HUES48 (cell line): Measurements from ENCODE around the gene AGO3.

Experiments
- H3K27ac ChIP-seq: one replicate; pipeline ENCODE4 v1.7.0; 2013; ENCODE audit warnings: low read depth, low read length, inconsistent platforms
- H3K27me3 ChIP-seq: 2 replicates; pipeline ENCODE4 v1.6.1; 2013; ENCODE audit warnings: mild to moderate bottlenecking, low read length; ENCODE audit not compliant: control insufficient read depth, insufficient read depth
- H3K36me3 ChIP-seq: 2 replicates; pipeline ENCODE4 v1.6.1; 2013; ENCODE audit warnings: low read length; ENCODE audit not compliant: control insufficient read depth, insufficient read depth
- H3K4me1 ChIP-seq: 2 replicates; pipeline ENCODE4 v1.6.1; 2013; ENCODE audit warnings: mild to moderate bottlenecking, low read length; ENCODE audit not compliant: control insufficient read depth, insufficient read depth
- H3K4me3 ChIP-seq: 2 replicates; pipeline ENCODE4 v1.5.1; 2013; ENCODE audit warnings: mild to moderate bottlenecking, low read depth, low read length
- H3K9ac ChIP-seq: 2 replicates; pipeline ENCODE4 v1.6.1; 2013; ENCODE audit warnings: mild to moderate bottlenecking, low read depth, low read length, moderate library complexity
- H3K9me3 ChIP-seq: 2 replicates; pipeline ENCODE4 v1.6.1; 2013; ENCODE audit warnings: low read length; ENCODE audit not compliant: control insufficient read depth, insufficient read depth

Gene AGO3

DNA sequence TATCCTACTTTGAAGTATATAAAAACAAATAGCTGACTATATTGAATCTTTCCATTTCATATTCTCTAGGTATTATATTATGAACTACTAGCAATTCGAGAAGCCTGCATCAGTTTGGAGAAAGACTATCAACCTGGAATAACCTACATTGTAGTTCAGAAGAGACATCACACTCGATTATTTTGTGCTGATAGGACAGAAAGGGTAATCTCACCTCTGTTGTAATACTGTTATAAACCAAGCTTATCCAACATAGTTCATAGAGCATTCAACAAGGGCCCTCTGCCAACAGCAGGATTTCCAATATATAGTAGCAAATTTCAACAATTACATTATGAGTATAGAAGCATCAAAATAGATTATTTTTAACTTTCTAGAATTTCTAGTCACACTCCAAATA lies 109.3 kb downstream of the AGO3 start:
- no peaks in the 10 kb centered on the region for H3K27me3 ChIP-seq
- no peak overlapping the region for H3K27ac ChIP-seq
- peaks cover 37% of the 10 kb centered on the region for H3K36me3 ChIP-seq
- no peak overlapping the region for H3K4me3 ChIP-seq
- H3K9ac ChIP-seq: no peak overlapping the region
- H3K4me1 ChIP-seq: no peaks in the 10 kb centered on the region
- H3K9me3 ChIP-seq: no peaks in the 10 kb centered on the region

DNA sequence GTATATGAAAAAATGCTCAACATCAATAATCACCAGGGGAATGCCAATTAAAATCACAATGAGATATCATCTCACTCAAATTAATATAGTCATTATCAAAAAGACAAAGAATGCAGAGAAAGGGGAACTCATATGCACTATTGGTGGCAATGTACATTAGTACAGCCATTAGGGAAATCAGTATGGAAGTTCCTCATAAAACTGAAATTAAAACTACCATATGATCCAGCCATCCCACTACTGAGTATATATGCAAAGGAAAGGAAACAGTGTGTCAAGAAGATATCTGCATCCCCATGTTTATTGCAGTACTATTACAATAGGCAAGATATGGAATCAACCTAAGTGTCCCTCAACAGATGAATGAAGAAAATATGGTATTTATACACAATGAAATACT lies 120.9 kb downstream of the AGO3 start:
- H3K27ac ChIP-seq: no peak overlapping the region
- H3K9ac ChIP-seq: no peak overlapping the region
- H3K4me3 ChIP-seq: no peak overlapping the region
- peaks cover 11% of the 10 kb centered on the region for H3K36me3 ChIP-seq
- no peaks in the 10 kb centered on the region for H3K9me3 ChIP-seq
- H3K27me3 ChIP-seq: no peaks in the 10 kb centered on the region
- no peaks in the 10 kb centered on the region for H3K4me1 ChIP-seq

- H3K9me3 ChIP-seq: no peaks in the 10 kb centered on the region
- no peaks in the 10 kb centered on the region for H3K4me1 ChIP-seq
- H3K9ac ChIP-seq: no peak overlapping the region
- no peaks in the 10 kb centered on the region for H3K27me3 ChIP-seq
- no peak overlapping the region for H3K4me3 ChIP-seq
- no peak overlapping the region for H3K27ac ChIP-seq
- peaks cover 6% of the 10 kb centered on the region; the same call in 1 of the 2 replicates for H3K36me3 ChIP-seq
Observed at GRCh38 chr1:36053978-36054377, 123.1 kb downstream of the AGO3 start.

- Histone ChIP-seq H3K9ac (no peak overlapping the region), H3K27me3 (no peaks in the 10 kb centered on the region), H3K36me3 (peaks cover 6% of the 10 kb centered on the region; the same call in 1 of the 2 replicates), H3K4me3 (no peak overlapping the region), H3K4me1 (no peaks in the 10 kb centered on the region), H3K9me3 (no peaks in the 10 kb centered on the region), H3K27ac (no peak overlapping the region)
Observed at GRCh38 chr1:36055706-36056105, 124.8 kb downstream of the AGO3 start.

- no peak overlapping the region for H3K4me3 ChIP-seq
- no peaks in the 10 kb centered on the region for H3K4me1 ChIP-seq
- H3K27me3 ChIP-seq: no peaks in the 10 kb centered on the region
Observed at GRCh38 chr1:36062315-36062714, 131.4 kb downstream of the AGO3 start.

DNA sequence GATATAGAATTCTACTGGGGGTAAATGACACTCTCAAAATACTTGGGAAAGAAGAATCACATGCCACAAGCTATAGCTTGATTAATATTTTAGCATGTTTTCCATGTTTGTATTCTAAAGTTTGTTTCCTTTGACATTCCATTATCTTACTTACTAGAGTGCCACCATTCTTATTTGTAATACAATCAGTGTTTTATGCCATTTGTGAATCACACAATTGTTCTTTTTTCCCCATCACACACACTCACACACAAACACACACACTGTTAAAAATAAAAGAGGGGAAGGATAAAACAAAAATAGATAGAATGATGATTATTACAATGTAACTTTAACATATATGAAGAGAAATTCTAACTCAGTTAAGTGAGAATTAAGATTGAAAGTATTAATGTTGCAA lies 137.0 kb downstream of the AGO3 start:
- no peak overlapping the region for H3K9ac ChIP-seq
- peaks cover 8% of the 10 kb centered on the region; the same call in 1 of the 2 replicates for H3K4me1 ChIP-seq

More at GRCh38 chr1:36062315-36062714, 131.4 kb downstream of the AGO3 start:
- Histone ChIP-seq H3K36me3 (no peaks in the 10 kb centered on the region), H3K9me3 (no peaks in the 10 kb centered on the region), H3K27ac (no peak overlapping the region), H3K9ac (no peak overlapping the region)

GRCh38 chr1:36068866-36069265 lies 138.0 kb downstream of the AGO3 start:
- Histone ChIP-seq H3K4me1 (peaks cover 8% of the 10 kb centered on the region; the same call in 1 of the 2 replicates), H3K27me3 (no peaks in the 10 kb centered on the region), H3K36me3 (no peaks in the 10 kb centered on the region), H3K4me3 (no peak overlapping the region), H3K9me3 (no peaks in the 10 kb centered on the region), H3K9ac (no peak overlapping the region), H3K27ac (no peak overlapping the region)

More for the DNA sequence above, 137.0 kb downstream of the AGO3 start:
- no peaks in the 10 kb centered on the region for H3K9me3 ChIP-seq
- no peak overlapping the region for H3K27ac ChIP-seq
- no peak overlapping the region for H3K4me3 ChIP-seq
- H3K27me3 ChIP-seq: no peaks in the 10 kb centered on the region
- no peaks in the 10 kb centered on the region for H3K36me3 ChIP-seq

- no peak overlapping the region for H3K27ac ChIP-seq
- no peaks in the 10 kb centered on the region for H3K36me3 ChIP-seq
- H3K27me3 ChIP-seq: no peaks in the 10 kb centered on the region
- H3K4me1 ChIP-seq: peaks cover 8% of the 10 kb centered on the region; the same call in 1 of the 2 replicates
- H3K9ac ChIP-seq: no peak overlapping the region
- H3K4me3 ChIP-seq: no peak overlapping the region
- H3K9me3 ChIP-seq: no peaks in the 10 kb centered on the region
Observed at GRCh38 chr1:36070349-36070748, 139.4 kb downstream of the AGO3 start.

DNA sequence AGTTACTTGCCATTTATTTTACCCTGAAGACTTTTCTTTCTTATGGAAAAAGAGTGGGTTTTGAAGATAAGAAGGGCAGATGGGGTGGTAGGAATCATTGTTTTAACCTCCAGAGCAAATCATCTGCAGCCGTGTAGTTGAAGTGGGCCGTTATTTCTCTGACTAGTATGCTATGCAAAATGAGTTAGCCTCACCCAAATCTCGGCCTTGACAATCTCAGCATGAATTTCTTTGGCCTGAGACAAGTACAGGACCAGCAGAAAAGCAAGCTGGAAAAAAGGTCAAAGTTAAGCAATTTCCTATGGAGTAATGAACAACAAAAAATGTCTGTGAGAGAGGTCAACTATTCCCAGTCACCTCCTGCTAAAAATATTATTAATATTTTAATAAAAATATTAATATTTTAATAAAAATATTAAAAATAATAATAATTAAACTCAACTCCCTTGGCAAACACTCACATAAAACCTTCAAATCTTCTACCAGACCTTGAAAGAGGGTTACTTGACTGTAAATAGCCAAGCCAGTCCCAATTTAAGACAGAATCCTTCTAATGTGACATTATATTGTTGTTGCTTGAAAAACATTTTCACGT lies 146.2 kb downstream of the AGO3 start:
- no peak overlapping the region for H3K27ac ChIP-seq
- H3K27me3 ChIP-seq: no peaks in the 10 kb centered on the region
- H3K9me3 ChIP-seq: no peaks in the 10 kb centered on the region
- H3K4me1 ChIP-seq: no peaks in the 10 kb centered on the region
- no peak overlapping the region for H3K4me3 ChIP-seq
- H3K9ac ChIP-seq: no peak overlapping the region
- no peaks in the 10 kb centered on the region for H3K36me3 ChIP-seq

DNA sequence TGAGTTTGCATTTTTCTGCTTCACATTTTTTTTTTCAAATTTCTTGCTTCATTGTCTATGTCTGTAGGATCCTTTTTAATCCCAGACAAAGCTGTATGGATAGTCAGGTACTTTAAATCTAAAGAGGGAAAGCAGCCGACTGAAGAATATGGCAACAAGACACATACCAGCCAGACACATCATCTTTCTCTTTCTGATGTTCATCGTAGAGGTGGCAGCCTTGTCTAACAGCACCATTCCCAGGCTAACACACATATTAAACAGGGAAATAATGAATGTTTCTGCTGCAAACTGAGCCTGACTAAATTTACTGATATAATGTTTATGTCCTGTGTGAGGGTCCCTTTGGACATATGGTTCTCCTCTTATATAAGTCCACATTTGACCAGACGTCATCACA lies 149.3 kb downstream of the AGO3 start:
- no peaks in the 10 kb centered on the region for H3K9me3 ChIP-seq
- no peak overlapping the region for H3K27ac ChIP-seq
- H3K36me3 ChIP-seq: no peaks in the 10 kb centered on the region
- H3K9ac ChIP-seq: no peak overlapping the region
- no peaks in the 10 kb centered on the region for H3K4me1 ChIP-seq
- no peak overlapping the region for H3K4me3 ChIP-seq
- no peaks in the 10 kb centered on the region; the same call in 1 of the 2 replicates for H3K27me3 ChIP-seq

GRCh38 chr1:36080801-36081200 lies 149.9 kb downstream of the AGO3 start:
- no peaks in the 10 kb centered on the region for H3K4me1 ChIP-seq
- no peaks in the 10 kb centered on the region for H3K9me3 ChIP-seq
- no peak overlapping the region for H3K4me3 ChIP-seq
- no peaks in the 10 kb centered on the region; the same call in 1 of the 2 replicates for H3K27me3 ChIP-seq
- no peak overlapping the region for H3K27ac ChIP-seq
- no peak overlapping the region for H3K9ac ChIP-seq
- no peaks in the 10 kb centered on the region for H3K36me3 ChIP-seq
